ENCODE measurements around the gene GIMAP4. TPM values are rescaled to one million over a fixed set of nuclear protein-coding genes. Genes with fewer than 3 reads are reported as not detected.

GIMAP4 gene
- total and polyA plus RNA-seq, 2 donors (not counting 3 experiments of a cell fraction or from before 2014, with no cell fraction given), result 56.6 to 168 TPM

DNA sequence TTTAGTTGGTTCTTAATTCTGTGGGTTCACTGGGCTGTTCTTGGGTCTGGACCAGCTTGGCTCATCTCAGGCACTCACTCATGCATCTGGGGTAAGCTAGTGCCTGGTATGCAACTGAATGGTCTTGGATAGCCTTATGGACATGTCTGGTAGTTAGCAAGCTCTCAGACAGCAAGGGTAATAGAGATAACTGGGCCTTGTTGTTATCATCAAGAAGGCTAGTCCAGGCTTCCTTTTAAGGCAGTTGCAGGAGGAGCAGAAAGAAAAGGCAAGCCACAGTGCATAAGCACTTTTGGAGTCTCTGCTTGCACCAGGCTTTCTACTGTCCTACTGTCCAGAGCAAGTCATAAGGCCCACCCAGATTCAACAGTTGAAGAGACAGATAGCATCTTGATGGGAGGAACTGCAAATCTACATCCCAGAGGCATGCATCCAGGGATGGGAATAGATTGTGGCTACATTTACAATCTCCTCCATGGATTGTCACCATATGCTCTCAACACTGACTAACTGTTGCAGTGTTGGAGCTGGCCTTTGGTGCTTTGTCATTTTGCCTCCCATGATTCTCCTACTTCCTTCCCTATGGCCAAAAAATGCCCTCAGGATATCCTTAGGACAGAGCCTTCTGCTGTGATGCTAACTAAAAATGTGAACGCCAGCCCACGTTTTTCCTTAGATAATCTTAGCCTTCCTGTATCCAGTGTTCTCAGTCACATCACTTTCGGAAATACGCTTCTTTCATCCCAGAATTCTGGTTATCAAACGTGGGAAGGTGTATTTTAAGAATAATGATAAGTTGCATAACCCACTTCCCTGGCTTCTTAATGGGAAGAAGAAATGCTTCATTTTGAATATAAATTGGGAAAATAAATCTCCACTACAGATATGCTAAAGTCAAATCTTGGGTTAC is 3.6 kb downstream of the GIMAP4 start:
- BruUV-seq (replicated peaks), result no TSS peak
- TF ChIP-seq GATA2 (IDR thresholded peaks at IDR 0.05; ENCODE audit: insufficient read depth, insufficient read length, low read depth, low read length) (no peak), JUN (IDR thresholded peaks at IDR 0.05; ENCODE audit: borderline replicate concordance, insufficient read depth, insufficient read length, low read depth) (no peak), POLR2AphosphoS5 (IDR thresholded peaks at IDR 0.05; ENCODE audit: insufficient read depth, low read depth, low read length) (no peak), POLR2A (IDR thresholded peaks at IDR 0.05; ENCODE audit: low read depth, low read length) (no peak), FOS (IDR thresholded peaks at IDR 0.05; ENCODE audit: borderline replicate concordance, insufficient read depth, low read length) (no peak), MYC (IDR thresholded peaks at IDR 0.05; ENCODE audit: low read depth, low read length) (no peak), EZH2 (IDR thresholded peaks at IDR 0.05; ENCODE audit: borderline replicate concordance, low read depth, low read length, severe bottlenecking) (no peak)
- TF ChIP-seq, protein P1, sequence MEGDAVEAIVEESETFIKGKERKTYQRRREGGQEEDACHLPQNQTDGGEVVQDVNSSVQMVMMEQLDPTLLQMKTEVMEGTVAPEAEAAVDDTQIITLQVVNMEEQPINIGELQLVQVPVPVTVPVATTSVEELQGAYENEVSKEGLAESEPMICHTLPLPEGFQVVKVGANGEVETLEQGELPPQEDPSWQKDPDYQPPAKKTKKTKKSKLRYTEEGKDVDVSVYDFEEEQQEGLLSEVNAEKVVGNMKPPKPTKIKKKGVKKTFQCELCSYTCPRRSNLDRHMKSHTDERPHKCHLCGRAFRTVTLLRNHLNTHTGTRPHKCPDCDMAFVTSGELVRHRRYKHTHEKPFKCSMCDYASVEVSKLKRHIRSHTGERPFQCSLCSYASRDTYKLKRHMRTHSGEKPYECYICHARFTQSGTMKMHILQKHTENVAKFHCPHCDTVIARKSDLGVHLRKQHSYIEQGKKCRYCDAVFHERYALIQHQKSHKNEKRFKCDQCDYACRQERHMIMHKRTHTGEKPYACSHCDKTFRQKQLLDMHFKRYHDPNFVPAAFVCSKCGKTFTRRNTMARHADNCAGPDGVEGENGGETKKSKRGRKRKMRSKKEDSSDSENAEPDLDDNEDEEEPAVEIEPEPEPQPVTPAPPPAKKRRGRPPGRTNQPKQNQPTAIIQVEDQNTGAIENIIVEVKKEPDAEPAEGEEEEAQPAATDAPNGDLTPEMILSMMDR (IDR thresholded peaks at IDR 0.05; ENCODE audit: extremely low read depth in 1 of 2, insufficient read depth in 1 of 2, low read depth in 1 of 2, low read length in 2 of 2), result no peak
- TF ChIP-seq, protein P2, sequence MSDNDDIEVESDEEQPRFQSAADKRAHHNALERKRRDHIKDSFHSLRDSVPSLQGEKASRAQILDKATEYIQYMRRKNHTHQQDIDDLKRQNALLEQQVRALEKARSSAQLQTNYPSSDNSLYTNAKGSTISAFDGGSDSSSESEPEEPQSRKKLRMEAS (IDR thresholded peaks at IDR 0.05; ENCODE audit: insufficient read depth, insufficient read length), result no peak
- Histone ChIP-seq H3K36me3 (ENCODE audit: control insufficient read depth in 2 of 2, extremely low read depth in 1 of 2, insufficient read depth in 2 of 2, low read length in 2 of 2) (peaks cover 19 to 26% of the 10 kb centered on the region in 2 experiments), H3K4me2 (ENCODE audit: insufficient read depth, low read length) (peak overlapping the region; percentile 32), H3K9me3 (replicated peaks; ENCODE audit: control insufficient read depth, insufficient read depth, low read length) (no peaks in the 10 kb centered on the region), H3K79me2 (ENCODE audit: control insufficient read depth, insufficient read depth, low read length) (peaks cover 46% of the 10 kb centered on the region), H3K27ac (ENCODE audit: insufficient read depth, low read depth, low read length) (no peak overlapping the region), H3K27me3 (ENCODE audit: control insufficient read depth in 2 of 2, insufficient read depth in 2 of 2, low read length in 2 of 2) (no peaks in the 10 kb centered on the region), H2AFZ (ENCODE audit: low read depth, low read length) (no peak overlapping the region), H3K4me1 (ENCODE audit: control insufficient read depth, extremely low read depth, insufficient read depth, low read length) (peaks cover 39% of the 10 kb centered on the region), H3K4me3 (replicated peaks in 1 of 3; ENCODE audit: insufficient read depth in 1 of 3, low read depth in 1 of 3, low read length in 3 of 3) (no peak overlapping the region), H3K9me1 (replicated peaks; ENCODE audit: control insufficient read depth, extremely low read depth, insufficient read depth, low read length) (no peaks in the 10 kb centered on the region), H3K9ac (replicated peaks; ENCODE audit: extremely low read depth, insufficient read depth, low read length) (no peak overlapping the region), H4K20me1 (replicated peaks; ENCODE audit: control insufficient read depth, extremely low read depth, insufficient read depth, low read length) (no peaks in the 10 kb centered on the region)
- no peak for DNase-seq (ENCODE audit: low read depth, low spot score)
- dilution Hi-C loops (cut with MboI; ENCODE audit: extremely low pct_ligation_motif_present, low sequenced_read_pairs), result no loop called here
- intact Hi-C loops (cut with micrococcal nuclease), result no loop called here
- ChIA-PET POLR2A (interaction anchor here (1.5 kb wide), 1 partner anchor 16 kb away, joined by 15 read pairs; no protein-coding TSS in a partner anchor), CTCF (no interaction called here)
- no peak for FAIRE-seq

All from endothelial cell of umbilical vein (primary cell).